Activated CD8-positive, alpha-beta T cell treated with anti-CD3 and anti-CD28 coated beads for 36 hours (primary cell): ENCODE data around the gene CEP350. TPM values are rescaled to one million over a fixed set of nuclear protein-coding genes. Genes with fewer than 3 reads are reported as not detected.

Experiments used
- ATAC-seq: fragments of 200-7000 bp; cut with Tn5 transposase; one replicate; pipeline ENCODE4 v1.10.0; 2021; ENCODE audit warnings: mild to moderate bottlenecking, moderate library complexity
- CTCF ChIA-PET: fragments of 350-600 bp; sonication (Branson Sonifier 250); formaldehyde crosslinking; loops from one replicate; lab custom pipeline; 2021; ENCODE audit warnings: antibody characterized with exemption; lab: Charles Lee
- POLR2A ChIA-PET: fragments of 350-600 bp; sonication (Branson Sonifier 250); formaldehyde crosslinking; loops from one replicate; lab custom pipeline; 2021; ENCODE audit warnings: antibody characterized with exemption; lab: Charles Lee
- DNase-seq: peaks from one replicate; pipeline ENCODE4 v3.0.0-alpha.2; 2020
- H3K27ac Mint-ChIP-seq: one replicate; pipeline ENCODE4 v1.8.0; 2021; ENCODE audit warnings: mild to moderate bottlenecking, mixed read lengths
- H3K27me3 Mint-ChIP-seq: one replicate; pipeline ENCODE4 v1.8.0; 2021; ENCODE audit warnings: mixed read lengths
- H3K36me3 Mint-ChIP-seq: one replicate; pipeline ENCODE4 v1.8.0; 2021; ENCODE audit warnings: low read depth, mixed read lengths
- H3K4me1 Mint-ChIP-seq: one replicate; pipeline ENCODE4 v1.8.0; 2021; ENCODE audit warnings: low read depth, mixed read lengths
- H3K4me3 Mint-ChIP-seq: one replicate; pipeline ENCODE4 v1.8.0; 2021; ENCODE audit warnings: mild to moderate bottlenecking, moderate library complexity, mixed read lengths
- H3K9me3 Mint-ChIP-seq: one replicate; pipeline ENCODE4 v1.8.0; 2021; ENCODE audit warnings: mixed read lengths
- CTCF ChIP-seq: fragments of 200-600 bp; IDR thresholded peaks from one replicate; pipeline ENCODE4 v1.8.0; 2022; ENCODE audit warnings: antibody characterized with exemption, mild to moderate bottlenecking
- intact Hi-C: fragments of 100-400 bp; cut with micrococcal nuclease; formaldehyde crosslinking; loops from one replicate; pipeline ENCODE4 v1.10.0; 2022
- total RNA-seq, 2 experiments: library from RNA; stranded (reverse); gene quantifications; one replicate each; pipeline ENCODE4 v1.2.3, GENCODE V29; 2021

The CEP350 gene
- total RNA-seq, 2 experiments from 2014 or later: 38.9 to 42.3 TPM

DNA sequence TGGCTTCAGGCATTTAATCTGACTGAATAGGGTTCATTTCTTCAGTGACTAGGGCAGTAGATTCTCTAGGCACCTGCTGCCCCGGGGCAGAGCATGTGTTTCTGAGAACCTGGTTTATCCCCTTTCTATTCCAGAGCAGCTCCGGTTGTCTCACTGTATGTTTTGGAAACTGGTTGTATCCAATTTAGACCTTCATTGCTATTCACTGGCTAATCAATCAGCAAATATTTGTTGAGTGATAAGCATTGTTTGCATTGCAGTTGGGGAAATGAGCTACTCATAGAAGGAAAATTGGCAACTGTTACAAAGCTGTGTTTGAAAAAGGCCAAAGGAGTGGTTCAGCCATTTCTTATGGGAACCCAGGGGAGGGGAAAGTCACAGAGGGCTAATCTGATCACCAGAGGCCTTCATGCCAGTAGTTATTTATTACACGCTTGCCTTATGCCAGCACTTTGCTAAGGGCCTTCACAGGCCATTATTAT is 203.0 kb downstream of the CEP350 start:
- CTCF ChIA-PET: interaction anchor here (2.2 to 2.6 kb wide), 2 partner anchors 11 to 22 kb away, joined by 11 to 15 read pairs; no protein-coding TSS in a partner anchor
- no peak for ATAC-seq
- Mint-ChIP-seq H3K4me1 (peaks cover 33% of the 10 kb centered on the region), H3K36me3 (peaks cover 3% of the 10 kb centered on the region), H3K9me3 (no peaks in the 10 kb centered on the region), H3K27me3 (no peaks in the 10 kb centered on the region), H3K27ac (no peak overlapping the region), H3K4me3 (no peak overlapping the region)
- POLR2A ChIA-PET: interaction anchor here (5.8 kb wide), 1 partner anchor 10 kb away, joined by 28 read pairs; no protein-coding TSS in a partner anchor
- no peak for TF ChIP-seq CTCF
- intact Hi-C loops: no loop called here
- no peak for DNase-seq

GRCh38 chr1:180158149-180159147 is 203.8 kb downstream of the CEP350 start:
- Mint-ChIP-seq H3K4me1 (peaks cover 33% of the 10 kb centered on the region), H3K27me3 (no peaks in the 10 kb centered on the region), H3K9me3 (no peaks in the 10 kb centered on the region), H3K36me3 (peaks cover 3% of the 10 kb centered on the region), H3K27ac (no peak overlapping the region), H3K4me3 (no peak overlapping the region)
- DNase-seq (no peak), ATAC-seq (no peak)
- no peak for TF ChIP-seq CTCF
- POLR2A ChIA-PET: interaction anchor here (0.8 to 5.8 kb wide), 2 partner anchors 9 to 10 kb away, joined by 3 to 28 read pairs; no protein-coding TSS in a partner anchor
- CTCF ChIA-PET: interaction anchor here (1.1 to 2.6 kb wide), 5 partner anchors 10 to 26 kb away, joined by 3 to 15 read pairs (median 7); no protein-coding TSS in a partner anchor
- intact Hi-C loops: no loop called here

GRCh38 chr1:180160357-180160756 is 205.7 kb downstream of the CEP350 start:
- H3K9me3 Mint-ChIP-seq: no peaks in the 10 kb centered on the region
- H3K4me1 Mint-ChIP-seq: peaks cover 33% of the 10 kb centered on the region
- TF ChIP-seq CTCF: no peak
- H3K27me3 Mint-ChIP-seq: no peaks in the 10 kb centered on the region
- intact Hi-C loops: no loop called here
- H3K4me3 Mint-ChIP-seq: no peak overlapping the region
- ATAC-seq (no peak), DNase-seq (no peak)
- POLR2A ChIA-PET: no interaction called here
- no peak overlapping the region for H3K27ac Mint-ChIP-seq
- peaks cover 1% of the 10 kb centered on the region for H3K36me3 Mint-ChIP-seq
- CTCF ChIA-PET: interaction anchor here (2.0 kb wide), 1 partner anchor 19 kb away, joined by 7 read pairs; no protein-coding TSS in a partner anchor

DNA sequence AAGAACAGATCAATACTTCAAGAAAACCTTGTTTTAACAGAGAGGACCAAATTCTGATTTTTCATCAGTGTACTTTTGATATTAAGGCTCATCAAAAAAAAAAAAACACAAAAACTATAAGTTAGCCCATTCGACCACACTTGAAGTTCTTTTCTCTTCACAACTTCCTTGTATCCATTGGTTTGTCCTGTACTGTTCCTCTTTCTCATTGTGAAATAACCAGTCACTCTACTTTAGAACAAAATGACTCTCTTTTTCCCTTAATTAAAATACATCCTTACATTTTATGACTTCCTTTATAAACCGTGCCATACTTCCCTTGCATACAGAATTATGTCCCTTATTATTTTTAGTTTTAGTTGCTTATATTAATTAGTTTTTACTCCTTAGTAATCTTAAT is 208.4 kb downstream of the CEP350 start:
- ChIA-PET POLR2A (no interaction called here), CTCF (interaction anchor here (1.9 kb wide), 1 partner anchor 16 kb away, joined by 11 read pairs; no protein-coding TSS in a partner anchor)
- no peaks in the 10 kb centered on the region for H3K36me3 Mint-ChIP-seq
- intact Hi-C loops: no loop called here
- ATAC-seq (no peak), DNase-seq (no peak)
- no peak overlapping the region for H3K4me3 Mint-ChIP-seq
- no peaks in the 10 kb centered on the region for H3K27me3 Mint-ChIP-seq
- H3K4me1 Mint-ChIP-seq: peaks cover 14% of the 10 kb centered on the region
- H3K27ac Mint-ChIP-seq: no peak overlapping the region
- no peak for TF ChIP-seq CTCF
- H3K9me3 Mint-ChIP-seq: no peaks in the 10 kb centered on the region

Other genes starting within 250 kb of the CEP350 start
- not detected for gene FAM163A, start 211.5 kb upstream of the CEP350 start, total RNA-seq
- gene TOR1AIP2, start 77.0 kb upstream of the CEP350 start, total RNA-seq: 10 to 100 TPM; 39.5 to 45.1 TPM
- 10 to 100 TPM; 38.3 to 45.8 TPM for gene TOR1AIP1, start 72.5 kb upstream of the CEP350 start, total RNA-seq
- 10 to 100 TPM; 32.2 to 33.9 TPM for gene QSOX1, start 200.1 kb downstream of the CEP350 start, total RNA-seq